Endothelial cell of umbilical vein (primary cell): Measurements from ENCODE around the gene YAP1.

Source experiments
- GATA2 ChIP-seq: IDR thresholded peaks from 2 replicates; pipeline ENCODE4 v1.7.0; 2011; ENCODE audit warnings: low read depth, mild to moderate bottlenecking, moderate library complexity, mixed read lengths, low read length; ENCODE audit not compliant: insufficient read length, insufficient read depth
- POLR2A ChIP-seq: IDR thresholded peaks from 2 replicates; pipeline ENCODE4 v1.6.1; 2012; ENCODE audit warnings: low read depth, mild to moderate bottlenecking, control low read depth, low read length
- TF ChIP-seq, protein P1 (sequence below), 2 donors: IDR thresholded peaks; 1 replicate in 1 of 2; 2 replicates in 1 of 2; pipeline ENCODE4 v1.5.1; 2011; ENCODE audit warnings: low read length in 2 of 2, mild to moderate bottlenecking in 2 of 2, moderate library complexity in 2 of 2, control low read depth in 1 of 2, inconsistent platforms in 1 of 2, low read depth in 1 of 2; ENCODE audit not compliant: insufficient read depth in 1 of 2; ENCODE audit errors: extremely low read depth in 1 of 2

DNA sequence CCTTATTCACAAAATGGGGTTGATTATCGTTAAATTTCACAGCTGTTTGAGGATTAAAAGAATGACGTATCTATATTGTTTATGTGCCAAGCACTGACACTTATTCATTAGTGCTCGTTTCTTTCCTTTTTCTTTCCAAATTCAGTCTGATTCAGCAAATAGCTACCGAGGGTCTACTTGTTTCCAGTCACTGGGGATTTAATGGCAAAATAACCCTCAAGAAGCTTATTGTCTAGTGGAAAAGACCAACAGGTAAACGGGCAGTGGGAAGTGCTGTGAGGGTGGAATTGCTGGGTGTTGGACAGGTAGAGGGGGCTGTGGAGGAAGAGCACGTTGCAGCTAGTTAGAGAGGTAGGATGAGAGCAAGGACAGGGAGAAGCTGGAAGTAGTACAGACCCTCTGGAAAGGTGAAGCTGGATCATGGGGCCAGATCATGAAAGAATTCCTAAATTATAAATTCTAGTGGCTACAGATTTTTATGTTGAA lies 158.8 kb downstream of the YAP1 start:
- TF ChIP-seq POLR2A (no peak), GATA2 (no peak)
- TF ChIP-seq, protein P1, sequence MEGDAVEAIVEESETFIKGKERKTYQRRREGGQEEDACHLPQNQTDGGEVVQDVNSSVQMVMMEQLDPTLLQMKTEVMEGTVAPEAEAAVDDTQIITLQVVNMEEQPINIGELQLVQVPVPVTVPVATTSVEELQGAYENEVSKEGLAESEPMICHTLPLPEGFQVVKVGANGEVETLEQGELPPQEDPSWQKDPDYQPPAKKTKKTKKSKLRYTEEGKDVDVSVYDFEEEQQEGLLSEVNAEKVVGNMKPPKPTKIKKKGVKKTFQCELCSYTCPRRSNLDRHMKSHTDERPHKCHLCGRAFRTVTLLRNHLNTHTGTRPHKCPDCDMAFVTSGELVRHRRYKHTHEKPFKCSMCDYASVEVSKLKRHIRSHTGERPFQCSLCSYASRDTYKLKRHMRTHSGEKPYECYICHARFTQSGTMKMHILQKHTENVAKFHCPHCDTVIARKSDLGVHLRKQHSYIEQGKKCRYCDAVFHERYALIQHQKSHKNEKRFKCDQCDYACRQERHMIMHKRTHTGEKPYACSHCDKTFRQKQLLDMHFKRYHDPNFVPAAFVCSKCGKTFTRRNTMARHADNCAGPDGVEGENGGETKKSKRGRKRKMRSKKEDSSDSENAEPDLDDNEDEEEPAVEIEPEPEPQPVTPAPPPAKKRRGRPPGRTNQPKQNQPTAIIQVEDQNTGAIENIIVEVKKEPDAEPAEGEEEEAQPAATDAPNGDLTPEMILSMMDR (IDR thresholded peaks at IDR 0.05; ENCODE audit: extremely low read depth in 1 of 2, insufficient read depth in 1 of 2, low read depth in 1 of 2, low read length in 2 of 2): no peak
